A549 (cell line): ENCODE data around the gene CYP2A6.

Experiments
- CHD4 ChIP-seq: fragments of 200-600 bp; sonication (generic); IDR thresholded peaks from 2 replicates; pipeline ENCODE4 v1.6.1; 2016; ENCODE audit warnings: antibody characterized with exemption, mild to moderate bottlenecking, borderline replicate concordance
- EP300 ChIP-seq, 2 experiments: fragments of >200 bp; sonication (Bioruptor Twin); formaldehyde crosslinking; IDR thresholded peaks; 2 replicates in 1 of 2; 3 replicates in 1 of 2; pipeline ENCODE4 v1.6.1; 2016 to 2017
- ESRRA ChIP-seq: fragments of 150-350 bp; IDR thresholded peaks from 2 replicates; pipeline ENCODE4 v1.6.1; 2014; ENCODE audit warnings: mild to moderate bottlenecking, low read length, borderline replicate concordance
- HOXB13 ChIP-seq: fragments of 250-450 bp; sonication (Bioruptor Pico); IDR thresholded peaks from 2 replicates; pipeline ENCODE4 v1.5.0; 2020; ENCODE audit warnings: low read depth, mild to moderate bottlenecking, moderate library complexity
- MAX ChIP-seq: IDR thresholded peaks from 2 replicates; pipeline ENCODE4 v1.6.1; 2012
- POLR2A ChIP-seq: IDR thresholded peaks from 2 replicates; pipeline ENCODE4 v1.6.1; 2012; ENCODE audit warnings: mild to moderate bottlenecking, low read length
- RAD21 ChIP-seq, 2 experiments: fragments of >200 bp in 1 of 2; sonication (Bioruptor Twin) in 1 of 2; formaldehyde crosslinking in 1 of 2; IDR thresholded peaks in 1 of 2; conservative IDR thresholded peaks in 1 of 2; 2 replicates in 1 of 2; 3 replicates in 1 of 2; pipeline ENCODE4 v1.6.1; 2012 to 2018; ENCODE audit warnings: inconsistent platforms in 1 of 2
- RCOR1 ChIP-seq: fragments of 150-350 bp; IDR thresholded peaks from 2 replicates; pipeline ENCODE4 v1.6.1; 2014; ENCODE audit warnings: antibody characterized with exemption, low read length, low read depth
- USF2 ChIP-seq: fragments of 450-650 bp; IDR thresholded peaks from 2 replicates; pipeline ENCODE4 v1.6.1; 2014; ENCODE audit warnings: antibody characterized with exemption
- ZC3H11A ChIP-seq: fragments of 450-650 bp; IDR thresholded peaks from 2 replicates; pipeline ENCODE4 v1.6.1; 2014; ENCODE audit warnings: antibody characterized with exemption, mild to moderate bottlenecking
- ZNF302 ChIP-seq: fragments of 250-450 bp; sonication (Bioruptor Pico); IDR thresholded peaks from 2 replicates; pipeline ENCODE4 v1.9.0; 2021; ENCODE audit warnings: inconsistent platforms, mild to moderate bottlenecking, moderate library complexity
- TF ChIP-seq, protein P1 (sequence below): fragments of 150-350 bp; IDR thresholded peaks from 2 replicates; pipeline ENCODE4 v1.6.1; 2014; ENCODE audit warnings: low read depth, mild to moderate bottlenecking, low read length
- TF ChIP-seq, protein P2 (sequence below): fragments of >200 bp; sonication (Bioruptor Twin); formaldehyde crosslinking; IDR thresholded peaks from 3 replicates; pipeline ENCODE4 v1.6.1; 2016
- TF ChIP-seq, protein P3 (sequence below): fragments of >200 bp; sonication (Bioruptor Twin); formaldehyde crosslinking; IDR thresholded peaks from 3 replicates; pipeline ENCODE4 v1.5.1; 2016

GRCh38 chr19:40803857-40804782 is 46.1 kb downstream of the CYP2A6 start:
- TF ChIP-seq, protein P1, sequence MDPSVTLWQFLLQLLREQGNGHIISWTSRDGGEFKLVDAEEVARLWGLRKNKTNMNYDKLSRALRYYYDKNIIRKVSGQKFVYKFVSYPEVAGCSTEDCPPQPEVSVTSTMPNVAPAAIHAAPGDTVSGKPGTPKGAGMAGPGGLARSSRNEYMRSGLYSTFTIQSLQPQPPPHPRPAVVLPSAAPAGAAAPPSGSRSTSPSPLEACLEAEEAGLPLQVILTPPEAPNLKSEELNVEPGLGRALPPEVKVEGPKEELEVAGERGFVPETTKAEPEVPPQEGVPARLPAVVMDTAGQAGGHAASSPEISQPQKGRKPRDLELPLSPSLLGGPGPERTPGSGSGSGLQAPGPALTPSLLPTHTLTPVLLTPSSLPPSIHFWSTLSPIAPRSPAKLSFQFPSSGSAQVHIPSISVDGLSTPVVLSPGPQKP: no peak
- TF ChIP-seq, protein P2, sequence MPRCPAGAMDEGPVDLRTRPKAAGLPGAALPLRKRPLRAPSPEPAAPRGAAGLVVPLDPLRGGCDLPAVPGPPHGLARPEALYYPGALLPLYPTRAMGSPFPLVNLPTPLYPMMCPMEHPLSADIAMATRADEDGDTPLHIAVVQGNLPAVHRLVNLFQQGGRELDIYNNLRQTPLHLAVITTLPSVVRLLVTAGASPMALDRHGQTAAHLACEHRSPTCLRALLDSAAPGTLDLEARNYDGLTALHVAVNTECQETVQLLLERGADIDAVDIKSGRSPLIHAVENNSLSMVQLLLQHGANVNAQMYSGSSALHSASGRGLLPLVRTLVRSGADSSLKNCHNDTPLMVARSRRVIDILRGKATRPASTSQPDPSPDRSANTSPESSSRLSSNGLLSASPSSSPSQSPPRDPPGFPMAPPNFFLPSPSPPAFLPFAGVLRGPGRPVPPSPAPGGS: no peak
- no peak for TF ChIP-seq MAX
- TF ChIP-seq, protein P3, sequence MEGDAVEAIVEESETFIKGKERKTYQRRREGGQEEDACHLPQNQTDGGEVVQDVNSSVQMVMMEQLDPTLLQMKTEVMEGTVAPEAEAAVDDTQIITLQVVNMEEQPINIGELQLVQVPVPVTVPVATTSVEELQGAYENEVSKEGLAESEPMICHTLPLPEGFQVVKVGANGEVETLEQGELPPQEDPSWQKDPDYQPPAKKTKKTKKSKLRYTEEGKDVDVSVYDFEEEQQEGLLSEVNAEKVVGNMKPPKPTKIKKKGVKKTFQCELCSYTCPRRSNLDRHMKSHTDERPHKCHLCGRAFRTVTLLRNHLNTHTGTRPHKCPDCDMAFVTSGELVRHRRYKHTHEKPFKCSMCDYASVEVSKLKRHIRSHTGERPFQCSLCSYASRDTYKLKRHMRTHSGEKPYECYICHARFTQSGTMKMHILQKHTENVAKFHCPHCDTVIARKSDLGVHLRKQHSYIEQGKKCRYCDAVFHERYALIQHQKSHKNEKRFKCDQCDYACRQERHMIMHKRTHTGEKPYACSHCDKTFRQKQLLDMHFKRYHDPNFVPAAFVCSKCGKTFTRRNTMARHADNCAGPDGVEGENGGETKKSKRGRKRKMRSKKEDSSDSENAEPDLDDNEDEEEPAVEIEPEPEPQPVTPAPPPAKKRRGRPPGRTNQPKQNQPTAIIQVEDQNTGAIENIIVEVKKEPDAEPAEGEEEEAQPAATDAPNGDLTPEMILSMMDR: no peak
- TF ChIP-seq CHD4: no peak
- no peak for TF ChIP-seq EP300 (IDR thresholded peaks at IDR 0.05)
- TF ChIP-seq POLR2A: no peak
- TF ChIP-seq USF2: no peak
- no peak for TF ChIP-seq ESRRA
- TF ChIP-seq ZNF302: no peak
- no peak for TF ChIP-seq ZC3H11A
- TF ChIP-seq RAD21 (conservative IDR thresholded peaks at IDR 0.05 in 1 of 2, IDR thresholded peaks at IDR 0.05 in 1 of 2): no peak
- TF ChIP-seq HOXB13 (CRISPR knock-in tag): no peak
- no peak for TF ChIP-seq RCOR1
